Upper lobe of right lung (tissue), 1 donor: Measurements from ENCODE around the gene MAP3K5. TPM values are rescaled to one million over a fixed set of nuclear protein-coding genes. Genes with fewer than 3 reads are reported as not detected.
A peak's percentile ranks its signal among the peaks of the same experiment; 100 is the strongest.

Source experiments
- ATAC-seq: fragments of 200-7000 bp; cut with Tn5 transposase; one replicate; pipeline ENCODE4 v1.9.1; 2020; ENCODE audit warnings: mild to moderate bottlenecking, moderate library complexity
- DNase-seq: peaks from one replicate; pipeline ENCODE4 v3.0.0-alpha.2; 2020
- H3K27ac ChIP-seq: fragments of 200-600 bp; one replicate; pipeline ENCODE4 v1.8.0; 2022
- H3K27me3 ChIP-seq: fragments of 200-600 bp; one replicate; pipeline ENCODE4 v1.8.0; 2022; ENCODE audit warnings: mild to moderate bottlenecking
- H3K36me3 ChIP-seq: fragments of 200-600 bp; one replicate; pipeline ENCODE4 v1.8.0; 2022
- H3K4me1 ChIP-seq: fragments of 200-600 bp; one replicate; pipeline ENCODE4 v1.8.0; 2022
- H3K4me3 ChIP-seq: fragments of 200-600 bp; one replicate; pipeline ENCODE4 v1.8.0; 2022; ENCODE audit warnings: mild to moderate bottlenecking
- H3K9me3 ChIP-seq: fragments of 200-600 bp; one replicate; pipeline ENCODE4 v1.8.0; 2022
- intact Hi-C: fragments of 100-400 bp; cut with DNase I; formaldehyde crosslinking; loops from one replicate; pipeline ENCODE4 v1.11.0; 2022
- total RNA-seq: library from RNA; stranded (reverse); fragmentation: NEBNext Ultra II Directional; extraction: Animal tissue kit (Norgen Biotek cat#: 25700); gene quantifications from one replicate; pipeline ENCODE4 v1.2.1, GENCODE V29; 2021
- TF ChIP-seq, protein P1 (sequence below): fragments of 200-600 bp; IDR thresholded peaks from one replicate; pipeline ENCODE4 v1.8.0; 2022; ENCODE audit warnings: antibody characterized with exemption
- donor health status: DM: no; HTN: yes; CAD: no; lungs with severe emphysema.

MAP3K5 gene
- total RNA-seq, 1 donor from 2014 or later = 32.5 TPM

DNA sequence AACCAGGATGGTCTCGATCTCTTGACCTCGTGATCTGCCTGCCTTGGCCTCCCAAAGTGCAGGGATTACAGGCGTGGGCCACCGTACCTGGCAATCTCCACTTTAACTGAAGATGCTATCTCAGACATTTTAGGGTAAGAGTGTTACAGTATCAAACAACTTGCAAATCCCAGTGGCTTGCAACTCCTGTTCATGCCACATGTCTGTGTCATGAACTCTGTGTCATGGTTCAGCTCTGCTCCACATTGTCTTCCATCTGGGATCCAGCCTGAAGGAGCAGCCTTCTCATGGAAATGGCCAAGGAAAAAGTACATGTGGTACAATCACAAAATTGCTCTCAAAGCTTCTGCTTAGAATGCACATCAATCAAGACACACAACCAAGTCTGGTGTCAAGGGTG is 114.9 kb downstream of the MAP3K5 start:
- ATAC-seq (no peak), DNase-seq (no peak)
- TF ChIP-seq, protein P1, sequence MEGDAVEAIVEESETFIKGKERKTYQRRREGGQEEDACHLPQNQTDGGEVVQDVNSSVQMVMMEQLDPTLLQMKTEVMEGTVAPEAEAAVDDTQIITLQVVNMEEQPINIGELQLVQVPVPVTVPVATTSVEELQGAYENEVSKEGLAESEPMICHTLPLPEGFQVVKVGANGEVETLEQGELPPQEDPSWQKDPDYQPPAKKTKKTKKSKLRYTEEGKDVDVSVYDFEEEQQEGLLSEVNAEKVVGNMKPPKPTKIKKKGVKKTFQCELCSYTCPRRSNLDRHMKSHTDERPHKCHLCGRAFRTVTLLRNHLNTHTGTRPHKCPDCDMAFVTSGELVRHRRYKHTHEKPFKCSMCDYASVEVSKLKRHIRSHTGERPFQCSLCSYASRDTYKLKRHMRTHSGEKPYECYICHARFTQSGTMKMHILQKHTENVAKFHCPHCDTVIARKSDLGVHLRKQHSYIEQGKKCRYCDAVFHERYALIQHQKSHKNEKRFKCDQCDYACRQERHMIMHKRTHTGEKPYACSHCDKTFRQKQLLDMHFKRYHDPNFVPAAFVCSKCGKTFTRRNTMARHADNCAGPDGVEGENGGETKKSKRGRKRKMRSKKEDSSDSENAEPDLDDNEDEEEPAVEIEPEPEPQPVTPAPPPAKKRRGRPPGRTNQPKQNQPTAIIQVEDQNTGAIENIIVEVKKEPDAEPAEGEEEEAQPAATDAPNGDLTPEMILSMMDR = no peak
- intact Hi-C loops = no loop called here
- Histone ChIP-seq H3K4me3 (no peak overlapping the region), H3K27ac (no peak overlapping the region), H3K9me3 (no peaks in the 10 kb centered on the region), H3K27me3 (no peaks in the 10 kb centered on the region), H3K36me3 (no peaks in the 10 kb centered on the region), H3K4me1 (no peaks in the 10 kb centered on the region)

DNA sequence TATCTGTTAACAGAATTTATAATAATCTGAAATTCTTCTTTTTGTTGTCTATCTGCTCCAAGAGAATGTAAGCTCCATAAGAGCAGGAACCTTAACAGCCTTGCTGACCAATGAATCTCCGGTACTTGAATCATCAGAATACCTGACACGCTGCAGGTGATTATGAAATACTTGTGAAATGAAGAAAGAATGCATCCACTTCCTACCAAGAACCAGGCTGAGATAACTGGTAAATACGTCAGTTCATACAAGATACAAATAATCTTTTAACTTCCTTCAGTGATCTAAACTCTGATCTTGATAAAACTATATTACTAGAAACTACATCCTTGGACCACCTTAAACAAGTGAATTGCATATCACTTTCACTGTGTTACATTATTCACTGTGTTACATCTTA is 116.2 kb downstream of the MAP3K5 start:
- H3K27ac ChIP-seq = no peak overlapping the region
- no peak overlapping the region for H3K4me3 ChIP-seq
- H3K36me3 ChIP-seq = no peaks in the 10 kb centered on the region
- intact Hi-C loops = no loop called here
- TF ChIP-seq, protein P1 = no peak
- H3K9me3 ChIP-seq = no peaks in the 10 kb centered on the region
- H3K4me1 ChIP-seq = no peaks in the 10 kb centered on the region
- H3K27me3 ChIP-seq = no peaks in the 10 kb centered on the region
- ATAC-seq (no peak), DNase-seq (no peak)

GRCh38 chr6:136673571-136673970 is 118.7 kb downstream of the MAP3K5 start:
- intact Hi-C loops = no loop called here
- H3K36me3 ChIP-seq = peaks cover 8% of the 10 kb centered on the region
- H3K9me3 ChIP-seq = no peaks in the 10 kb centered on the region
- no peak for DNase-seq
- H3K27me3 ChIP-seq = no peaks in the 10 kb centered on the region
- ATAC-seq = no peak
- TF ChIP-seq, protein P1 = no peak
- H3K27ac ChIP-seq = no peak overlapping the region
- H3K4me3 ChIP-seq = no peak overlapping the region
- H3K4me1 ChIP-seq = no peaks in the 10 kb centered on the region

DNA sequence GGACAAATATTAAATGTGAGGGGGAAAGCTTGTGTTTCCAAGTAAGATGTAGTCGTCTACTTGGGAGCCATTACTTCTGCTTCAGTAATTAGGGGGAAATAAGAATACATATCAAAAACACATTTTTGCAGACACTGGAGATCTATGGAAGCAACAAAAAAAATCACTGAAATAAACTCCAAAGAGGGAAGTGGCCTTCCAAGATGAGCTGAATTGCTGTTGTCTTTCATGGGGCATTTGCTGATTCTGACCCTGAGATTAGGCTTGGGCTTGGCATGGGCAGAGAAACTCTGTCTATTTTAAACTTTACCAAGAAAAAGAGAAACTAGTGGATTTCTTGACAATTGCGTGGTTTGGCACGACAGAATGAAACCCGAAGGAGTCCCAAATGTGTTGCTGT is 120.1 kb downstream of the MAP3K5 start:
- DNase-seq (no peak), ATAC-seq (no peak)
- Histone ChIP-seq H3K4me1 (no peaks in the 10 kb centered on the region), H3K4me3 (no peak overlapping the region), H3K27me3 (no peaks in the 10 kb centered on the region), H3K27ac (no peak overlapping the region), H3K36me3 (peaks cover 8% of the 10 kb centered on the region), H3K9me3 (no peaks in the 10 kb centered on the region)
- intact Hi-C loops = no loop called here
- TF ChIP-seq, protein P1 = no peak

- Histone ChIP-seq H3K4me1 (no peaks in the 10 kb centered on the region), H3K4me3 (no peak overlapping the region), H3K36me3 (peaks cover 8% of the 10 kb centered on the region), H3K9me3 (no peaks in the 10 kb centered on the region), H3K27me3 (no peaks in the 10 kb centered on the region), H3K27ac (no peak overlapping the region)
- ATAC-seq = peak; percentile 22
- DNase-seq = no peak
- intact Hi-C loops = no loop called here
- TF ChIP-seq, protein P1 = no peak
Observed at GRCh38 chr6:136669299-136669699, 123.0 kb downstream of the MAP3K5 start.

GRCh38 chr6:136668571-136668970 is 123.7 kb downstream of the MAP3K5 start:
- TF ChIP-seq, protein P1 = no peak
- Histone ChIP-seq H3K27me3 (no peaks in the 10 kb centered on the region), H3K9me3 (no peaks in the 10 kb centered on the region), H3K36me3 (peaks cover 8% of the 10 kb centered on the region), H3K4me3 (no peak overlapping the region), H3K4me1 (no peaks in the 10 kb centered on the region), H3K27ac (no peak overlapping the region)
- intact Hi-C loops = no loop called here
- DNase-seq (no peak), ATAC-seq (no peak)
